GM03348 (cell line): ENCODE data around the gene CCT8L2.
"Not testable (repeated sequence)": the region's sequence is repeated elsewhere in the genome, so short reads cannot be mapped to it uniquely, and the experiment has no call there.

Experiments used
- DNase-seq: peaks from one replicate; pipeline ENCODE4 v3.0.0; 2012; ENCODE audit warnings: low spot score

CCT8L2 gene

GRCh38 chr22:16592710-16593109 is at the start of gene CCT8L2:
Gene CCT8L2 (minus strand): TSS chr22:16592810. CDS start chr22:16592550, 260 bp downstream.
- not testable (repeated sequence) for DNase-seq

GRCh38 chr22:16635442-16635841 is 42.8 kb upstream of the CCT8L2 start:
- not testable (repeated sequence) for DNase-seq

- not testable (repeated sequence) for DNase-seq
Observed at GRCh38 chr22:16634092-16634491, 41.5 kb upstream of the CCT8L2 start.

- not testable (repeated sequence) for DNase-seq
Observed at GRCh38 chr22:16628476-16628875, 35.9 kb upstream of the CCT8L2 start.

GRCh38 chr22:16625018-16625417 is 32.4 kb upstream of the CCT8L2 start:
- not testable (repeated sequence) for DNase-seq

- not testable (repeated sequence) for DNase-seq
Observed at GRCh38 chr22:16623595-16623994, 31.0 kb upstream of the CCT8L2 start.

- DNase-seq: not testable (repeated sequence)
Observed at GRCh38 chr22:16617516-16617915, 24.9 kb upstream of the CCT8L2 start.

- DNase-seq: not testable (repeated sequence)
Observed at GRCh38 chr22:16616390-16616938, 23.9 kb upstream of the CCT8L2 start.

- not testable (repeated sequence) for DNase-seq
Observed at GRCh38 chr22:16615606-16616245, 23.1 kb upstream of the CCT8L2 start.

- no peak for DNase-seq
Observed at GRCh38 chr22:16609548-16610261, 17.1 kb upstream of the CCT8L2 start.

- no peak for DNase-seq
Observed at GRCh38 chr22:16608931-16609330, 16.3 kb upstream of the CCT8L2 start.

- DNase-seq: not testable (repeated sequence)
Observed at GRCh38 chr22:16604257-16604998, 11.8 kb upstream of the CCT8L2 start.

GRCh38 chr22:16603770-16604242 is 11.2 kb upstream of the CCT8L2 start:
- not testable (repeated sequence) for DNase-seq

GRCh38 chr22:16603448-16603768 is 10.8 kb upstream of the CCT8L2 start:
- DNase-seq: no peak

- not testable (repeated sequence) for DNase-seq
Observed at GRCh38 chr22:16602728-16603447, 10.3 kb upstream of the CCT8L2 start.

GRCh38 chr22:16602224-16602727 is 9.7 kb upstream of the CCT8L2 start:
- not testable (repeated sequence) for DNase-seq

GRCh38 chr22:16601437-16602223 is 9.0 kb upstream of the CCT8L2 start:
- DNase-seq: no peak

- DNase-seq: peak; percentile 31
Observed at GRCh38 chr22:16600644-16601436, 8.2 kb upstream of the CCT8L2 start.

- not testable (repeated sequence) for DNase-seq
Observed at GRCh38 chr22:16599648-16600047, 7.0 kb upstream of the CCT8L2 start.

GRCh38 chr22:16595251-16595650 is 2.6 kb upstream of the CCT8L2 start:
- DNase-seq: not testable (repeated sequence)
